Muscle of back (tissue), 11 donors: ENCODE results near the gene LSM14A. TPM values are rescaled to one million over a fixed set of nuclear protein-coding genes. Genes with fewer than 3 reads are reported as not detected.
"Not testable (repeated sequence)": the region's sequence is repeated elsewhere in the genome, so short reads cannot be mapped to it uniquely, and the experiment has no call there.

Source experiments
- DNase-seq, 3 donors: peaks; one replicate each; pipeline versions ENCODE4 v3.0.0 to v3.0.0-alpha.2; 2013
- polyA plus RNA-seq, 10 donors: library from polyadenylated mRNA; unstranded; fragments of 120-200 nt; gene quantifications; one replicate each; pipeline ENCODE4 v1.2.1, GENCODE V29; 2013; ENCODE audit not compliant: insufficient read length in 10 of 10

Gene LSM14A
- polyA plus RNA-seq, 10 donors: 66.4 to 125 (median 86.1) TPM

- no peak for DNase-seq
Measured at GRCh38 chr19:34225659-34226015, 53.3 kb downstream of the LSM14A start.

DNA sequence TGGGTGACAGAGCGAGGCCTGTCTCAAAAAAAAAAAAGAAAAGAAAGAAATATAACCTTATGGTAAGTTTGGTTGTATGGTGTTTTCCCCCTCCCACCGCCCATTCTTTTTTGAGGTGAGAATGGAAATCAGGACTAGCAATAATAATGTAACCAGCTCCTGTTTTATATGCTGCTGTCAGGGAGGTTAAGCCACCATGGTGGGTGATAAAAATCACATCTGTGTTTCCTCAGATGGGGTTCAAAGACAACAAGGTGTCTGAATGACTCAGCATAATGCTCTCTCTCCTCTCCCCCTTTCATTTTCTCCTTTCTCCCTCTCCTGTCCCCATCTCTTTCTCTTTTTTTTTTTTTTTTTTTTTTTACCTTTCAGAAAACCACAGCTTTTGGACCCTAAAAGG is 53.7 kb downstream of the LSM14A start:
- no peak for DNase-seq

DNA sequence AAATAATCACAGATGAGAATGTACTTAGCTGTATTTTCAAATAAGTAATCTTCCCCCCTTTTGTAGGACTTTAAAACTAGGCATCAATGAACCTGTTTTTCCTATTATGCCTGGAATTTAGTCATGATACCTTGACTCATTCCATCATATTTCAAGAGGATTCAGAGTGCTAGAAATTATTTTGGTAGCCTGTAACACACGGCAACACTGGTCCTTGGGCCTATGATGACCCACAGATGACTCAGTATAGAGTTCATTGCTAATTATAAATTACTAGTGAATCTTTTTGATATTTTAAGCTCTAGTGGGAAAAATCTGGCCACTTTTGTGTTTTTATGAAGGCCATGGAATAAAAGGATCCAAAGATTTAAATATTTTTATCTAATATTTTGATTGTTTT is 56.0 kb downstream of the LSM14A start:
- DNase-seq: no peak

GRCh38 chr19:34228762-34229161 is 56.5 kb downstream of the LSM14A start:
- DNase-seq: no peak

DNA sequence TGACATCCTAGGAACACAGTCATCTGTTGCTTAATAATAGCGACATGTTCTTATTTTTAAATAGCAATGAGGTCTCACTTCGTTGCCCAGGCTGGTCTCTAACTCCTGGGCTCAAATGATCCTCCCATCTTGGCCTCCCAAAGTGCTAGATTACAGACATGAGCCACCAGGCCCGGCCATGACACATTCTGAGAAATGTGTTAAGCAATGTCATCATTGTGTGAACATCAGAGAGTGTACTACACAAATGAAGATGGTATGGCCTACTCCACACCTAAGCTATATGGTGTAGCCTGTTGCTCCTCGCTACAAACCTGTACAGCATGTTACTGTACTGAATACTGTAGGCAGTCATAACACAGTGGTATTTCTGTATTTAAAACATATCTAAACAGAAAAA is 57.4 kb downstream of the LSM14A start:
- DNase-seq: no peak

- no peak for DNase-seq
Measured at GRCh38 chr19:34230820-34231219, 58.5 kb downstream of the LSM14A start.

- no peak for DNase-seq
Measured at GRCh38 chr19:34231439-34231838, 59.1 kb downstream of the LSM14A start.

DNA sequence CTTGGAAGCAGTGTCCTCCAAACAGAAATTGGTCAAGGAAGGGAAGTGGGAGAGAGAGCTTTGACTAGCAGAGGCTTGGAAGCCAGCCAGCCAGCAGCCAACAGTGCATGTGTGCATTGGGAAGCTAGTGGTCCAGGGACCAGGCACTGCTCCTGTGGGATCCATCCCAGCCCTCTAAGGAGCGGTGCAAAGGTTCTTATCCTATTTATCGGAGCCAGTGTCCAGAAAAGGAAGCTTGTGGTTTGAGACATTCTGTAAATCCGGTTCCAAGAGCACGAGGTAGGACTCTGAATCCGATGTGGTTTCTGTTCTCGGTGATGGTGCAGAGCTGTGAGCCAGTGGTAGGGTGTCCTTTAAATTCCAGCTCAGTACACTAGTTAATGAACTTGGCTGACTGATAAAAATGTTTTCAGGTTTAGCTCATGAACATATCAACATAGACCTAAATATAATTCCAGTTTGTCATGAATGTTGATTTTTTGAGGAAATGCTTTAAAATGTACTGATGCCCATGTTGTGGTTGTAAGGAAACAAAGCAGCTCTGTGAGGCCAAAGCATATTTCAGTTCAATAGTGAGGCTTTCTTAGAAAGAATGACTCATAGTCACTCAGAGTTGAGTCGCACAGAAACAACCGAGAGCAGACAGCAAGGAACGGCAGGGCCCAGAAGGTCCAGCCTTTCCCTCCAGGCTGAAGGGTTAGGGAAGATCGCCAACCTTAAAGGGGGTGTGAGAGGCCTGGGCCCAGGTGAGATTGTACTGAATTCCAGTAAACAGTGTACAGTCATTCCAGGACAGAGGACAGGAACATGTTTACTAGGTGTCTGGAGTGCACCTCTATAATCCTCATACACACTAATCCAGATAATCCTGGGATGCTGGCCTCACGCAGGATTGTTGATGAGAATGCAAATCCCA is 60.5 kb downstream of the LSM14A start:
- peak in 2 of 3 donors; percentile 28 to 86 for DNase-seq

DNA sequence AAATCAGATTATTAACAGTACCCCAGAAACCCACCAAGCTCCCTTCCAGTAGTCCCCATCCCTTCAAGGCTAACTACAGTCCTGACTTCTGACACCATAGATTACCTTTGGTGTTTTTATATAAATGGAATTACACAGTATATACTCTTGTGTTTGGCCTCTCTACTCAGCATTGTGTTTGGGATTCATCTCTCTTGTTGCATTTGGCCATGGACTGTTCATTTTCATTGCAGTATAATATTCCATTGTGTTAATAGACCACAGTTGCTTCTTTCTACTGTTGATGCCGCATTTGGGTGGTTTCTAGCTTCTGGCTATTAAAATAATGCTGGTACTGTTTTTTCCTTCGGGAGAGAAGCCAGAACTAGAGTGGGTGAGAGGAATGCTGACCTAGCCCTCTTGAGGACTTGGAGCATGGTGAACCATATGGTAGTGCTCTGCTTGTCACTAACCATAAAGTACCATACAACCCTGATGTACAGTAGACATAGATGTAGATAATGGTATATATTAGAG is 63.2 kb downstream of the LSM14A start:
- DNase-seq: no peak

DNA sequence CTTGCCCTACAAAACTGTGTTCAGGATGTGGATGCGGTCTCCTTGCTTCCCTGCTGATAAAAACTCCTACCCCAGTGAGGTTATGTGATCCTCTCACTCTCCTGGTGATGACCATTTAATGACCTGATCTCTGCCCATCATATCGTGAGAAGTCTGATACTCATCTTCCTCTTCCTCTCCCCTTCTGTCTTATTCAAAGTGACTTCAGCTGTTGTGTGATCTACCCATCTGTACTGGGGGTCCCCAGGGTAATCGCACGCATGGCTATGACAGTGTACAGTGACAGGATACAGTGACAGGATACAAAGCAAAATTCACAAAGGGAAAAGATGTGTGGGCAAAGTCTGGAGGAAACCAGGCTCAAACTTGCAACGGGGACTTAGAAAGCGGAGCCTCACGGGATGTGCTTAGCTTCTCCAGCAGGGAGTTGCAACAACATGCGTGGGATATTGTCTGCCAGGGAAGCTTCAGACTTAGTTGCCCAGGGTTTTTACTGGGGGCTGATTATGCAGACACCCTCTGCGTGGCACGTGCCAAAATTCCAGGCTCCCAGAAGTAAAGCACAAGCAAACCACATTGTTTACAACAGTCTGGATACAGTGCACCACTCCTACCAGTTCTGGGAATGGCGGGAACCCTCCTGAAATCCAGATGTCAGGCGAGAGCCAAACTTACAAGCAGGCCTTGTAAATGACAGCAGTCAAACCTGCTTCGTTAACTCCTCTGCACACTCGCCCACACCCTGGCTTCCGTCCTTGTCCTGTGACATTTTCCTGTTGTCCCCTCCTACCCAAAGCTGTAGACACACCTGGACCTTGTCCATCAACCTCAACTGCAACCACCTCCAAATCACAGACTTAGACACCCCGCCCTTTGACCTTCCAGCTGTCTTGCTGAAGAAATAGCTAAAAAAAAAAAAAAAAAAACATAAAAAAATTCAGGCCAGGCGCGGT is 64.0 kb downstream of the LSM14A start:
- no peak for DNase-seq

GRCh38 chr19:34237283-34237682 is 65.0 kb downstream of the LSM14A start:
- no peak for DNase-seq

GRCh38 chr19:34237939-34238338 is 65.6 kb downstream of the LSM14A start:
- no peak for DNase-seq

GRCh38 chr19:34241513-34242337 is 69.4 kb downstream of the LSM14A start:
- no peak for DNase-seq

DNA sequence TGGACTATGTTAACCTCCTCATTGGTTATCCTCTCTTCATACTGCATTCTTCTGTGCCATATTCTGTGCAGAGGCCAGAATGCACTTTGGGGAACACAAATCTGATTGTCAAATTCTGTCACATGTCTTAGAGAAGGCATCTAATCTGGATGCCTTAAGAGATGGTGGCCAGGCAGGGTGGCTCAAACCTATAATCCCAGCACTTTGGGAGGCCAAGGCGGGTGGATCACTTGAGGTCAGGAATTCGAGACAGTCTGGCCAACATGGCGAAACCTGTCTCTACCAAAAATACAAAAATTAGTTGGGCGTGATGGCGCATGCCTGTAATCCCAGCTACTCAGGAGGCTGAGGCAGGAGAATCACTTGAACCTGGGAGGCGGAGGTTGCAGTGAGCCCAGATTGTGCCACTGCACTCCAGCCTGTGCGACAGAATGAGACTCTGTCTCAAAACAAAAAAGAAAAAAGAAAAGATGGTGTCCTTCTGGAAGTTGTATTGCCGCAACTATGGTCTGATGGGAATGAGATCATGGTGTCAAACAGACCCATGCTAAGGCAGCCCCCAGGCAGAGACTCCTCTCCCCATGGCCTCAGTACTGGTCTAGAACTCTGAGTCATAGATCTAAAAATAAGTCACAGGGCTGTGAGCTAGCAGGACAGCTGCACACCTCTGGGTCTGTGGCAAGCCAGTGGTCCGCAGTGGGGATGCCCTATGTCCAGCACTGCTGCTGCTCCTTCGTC is 71.0 kb downstream of the LSM14A start:
- peak in 1 of 3 donors; percentile 33 for DNase-seq

DNA sequence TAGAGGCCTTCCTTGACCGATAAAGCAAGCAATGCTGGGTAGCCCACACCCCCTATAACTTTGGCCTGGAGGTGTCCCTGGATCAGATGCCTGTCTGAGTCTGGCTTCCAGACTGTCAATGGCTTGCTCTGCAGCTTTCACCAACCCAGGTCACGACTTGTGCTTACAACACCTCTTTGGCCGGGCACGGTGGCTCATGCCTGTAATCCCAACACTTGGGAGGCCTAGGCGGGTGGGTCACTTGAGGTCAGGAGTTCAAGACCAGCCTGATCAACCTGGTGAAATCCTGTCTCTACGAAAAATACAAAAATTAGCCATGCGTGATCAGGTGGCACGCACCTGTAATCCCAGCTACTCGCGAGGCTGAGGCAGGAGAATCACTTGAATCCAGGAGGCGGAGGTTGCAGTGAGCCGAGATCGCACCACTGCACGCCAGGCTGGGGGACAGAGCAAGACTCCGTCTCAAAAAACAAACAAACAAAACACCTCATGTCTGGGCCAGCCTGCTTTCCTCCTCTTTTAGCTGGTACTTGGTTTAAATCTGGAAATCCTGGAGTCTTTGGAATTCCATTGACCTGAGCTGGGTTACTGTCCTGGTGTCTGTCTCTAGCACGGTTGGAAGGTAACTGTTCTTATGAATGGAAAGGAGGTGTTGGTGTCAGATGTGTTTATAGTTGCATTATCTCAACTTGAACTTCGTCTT is 71.7 kb downstream of the LSM14A start:
- no peak for DNase-seq

GRCh38 chr19:34244611-34245299 is 72.5 kb downstream of the LSM14A start:
- no peak for DNase-seq

DNA sequence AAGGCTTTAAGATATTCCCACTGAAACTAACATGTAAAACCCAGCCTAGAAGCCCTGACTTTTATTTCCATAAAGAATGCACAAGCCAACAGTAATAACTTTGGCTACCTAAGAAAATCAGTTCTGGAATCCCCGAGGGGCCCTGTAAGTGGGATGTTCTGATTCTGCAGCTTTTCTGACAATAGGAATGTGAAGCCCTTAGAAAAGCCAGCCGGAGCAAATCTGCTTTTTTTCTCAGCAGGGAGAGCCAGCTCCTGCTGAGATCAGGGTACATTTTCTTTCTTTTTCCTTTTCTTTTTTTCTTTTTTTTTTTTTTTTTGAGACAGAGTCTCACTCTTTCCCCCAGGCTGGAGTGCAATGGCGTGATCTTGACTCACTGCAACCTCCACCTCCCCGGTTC is 74.0 kb downstream of the LSM14A start:
- DNase-seq: no peak

DNA sequence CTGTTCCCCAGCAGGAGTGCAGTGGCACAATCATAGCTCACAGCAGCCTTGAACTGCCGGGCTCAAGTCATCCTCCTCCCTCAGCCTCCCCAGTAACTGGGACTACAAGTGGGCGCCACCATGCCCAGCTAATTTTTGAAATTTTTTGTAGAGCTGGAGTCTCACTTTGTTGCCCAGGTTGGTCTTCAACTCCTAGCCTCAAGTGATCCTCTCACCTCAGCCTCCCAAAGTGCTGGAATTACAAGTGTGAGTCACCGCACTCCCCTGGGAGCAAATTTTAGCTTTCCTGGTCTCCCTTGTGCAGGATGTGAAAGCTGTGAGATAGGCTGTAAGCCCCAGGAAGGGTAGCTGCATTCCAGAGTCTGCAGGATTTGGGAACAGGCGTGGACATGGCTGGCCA is 76.6 kb downstream of the LSM14A start:
- no peak for DNase-seq

GRCh38 chr19:34253167-34253566 is 80.9 kb downstream of the LSM14A start:
- not testable (repeated sequence) for DNase-seq

DNA sequence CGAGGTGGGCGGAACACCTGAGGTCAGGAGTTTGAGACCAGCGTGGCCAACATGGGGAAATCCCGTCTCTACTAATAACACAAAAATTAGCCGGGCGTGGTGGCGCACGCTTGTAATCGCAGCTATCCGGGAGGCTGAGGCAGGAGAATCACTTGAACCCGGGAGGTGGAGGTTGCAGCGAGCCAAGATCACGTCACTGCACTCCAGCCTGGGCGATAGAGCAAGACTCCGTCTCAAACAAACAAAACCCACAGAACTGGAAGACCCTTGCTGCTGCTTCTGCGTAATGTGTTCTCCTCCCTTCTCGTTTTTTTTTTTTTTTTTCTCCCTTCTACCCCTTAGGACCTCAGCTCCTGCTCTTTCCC is 81.4 kb downstream of the LSM14A start:
- not testable (repeated sequence) for DNase-seq
